Left lung (tissue), 10 donors: ENCODE results near the gene NDUFS1. TPM values are rescaled to one million over a fixed set of nuclear protein-coding genes. Genes with fewer than 3 reads are reported as not detected.
"Not testable (repeated sequence)": the region's sequence is repeated elsewhere in the genome, so short reads cannot be mapped to it uniquely, and the experiment has no call there.

Experiments
- ATAC-seq: fragments of 200-7000 bp; cut with Tn5 transposase; one replicate; pipeline ENCODE4 v1.9.1; 2020; ENCODE audit warnings: moderate library complexity
- DNase-seq, 4 donors: peaks; one replicate each; pipeline ENCODE4 v3.0.0-alpha.2; 2013 to 2020
- H3K27ac ChIP-seq, 2 donors: fragments of 200-600 bp; sonication (generic) in 1 of 2; one replicate each; pipeline versions ENCODE4 v1.5.0 to v1.8.0; 2020 to 2021
- H3K27me3 ChIP-seq, 2 donors: fragments of 200-600 bp; sonication (generic) in 1 of 2; one replicate each; pipeline versions ENCODE4 v1.5.0 to v1.8.0; 2020 to 2021
- H3K36me3 ChIP-seq, 2 donors: fragments of 200-600 bp; sonication (generic) in 1 of 2; one replicate each; pipeline versions ENCODE4 v1.5.0 to v1.8.0; 2020 to 2021
- H3K4me1 ChIP-seq, 2 donors: fragments of 200-600 bp; one replicate each; pipeline ENCODE4 v1.8.0; 2021
- H3K4me3 ChIP-seq, 2 donors: fragments of 200-600 bp; sonication (generic) in 1 of 2; one replicate each; pipeline versions ENCODE4 v1.5.0 to v1.8.0; 2020 to 2021; ENCODE audit warnings: mild to moderate bottlenecking in 1 of 2
- H3K9me3 ChIP-seq, 2 donors: fragments of 200-600 bp; sonication (generic) in 1 of 2; one replicate each; pipeline versions ENCODE4 v1.5.0 to v1.8.0; 2020 to 2021
- intact Hi-C, 2 donors: fragments of 100-400 bp; cut with DNase I; formaldehyde crosslinking; loops; one replicate each; pipeline versions ENCODE4 v1.11.2 to v1.14.2; 2022
- polyA plus RNA-seq, 6 donors: library from polyadenylated mRNA; unstranded; fragments of 120-200 nt; gene quantifications; one replicate each; pipeline ENCODE4 v1.2.1, GENCODE V29; 2013; ENCODE audit not compliant: insufficient read length in 6 of 6
- total RNA-seq, 2 donors: library from RNA; stranded (reverse); fragmentation: NEBNext Ultra II Directional; extraction: Animal tissue kit (Norgen Biotek cat#: 25700); gene quantifications; one replicate each; pipeline ENCODE4 v1.2.1, GENCODE V29; 2021
- TF ChIP-seq, protein P1 (sequence below), 2 donors: fragments of 200-600 bp; sonication (generic) in 1 of 2; IDR thresholded peaks; one replicate each; pipeline versions ENCODE4 v1.5.0 to v1.8.0; 2021; ENCODE audit warnings: antibody characterized with exemption in 2 of 2
- donor health status: DM: no; HTN: yes; CAD: no.
- donor health status: DM: no; HTN: no; CAD: no.

The NDUFS1 gene
- total and polyA plus RNA-seq, 8 donors: 48.5 to 79.8 (median 57.9) TPM

- Histone ChIP-seq H3K4me3 (peak overlapping the region; percentile 80 to 87), H3K9me3 (no peaks in the 10 kb centered on the region), H3K27ac (peak overlapping the region; percentile 96 to 99), H3K27me3 (no peaks in the 10 kb centered on the region), H3K36me3 (no peaks in the 10 kb centered on the region), H3K4me1 (peaks cover 15 to 57% of the 10 kb centered on the region in 2 donors)
- ATAC-seq (peak; percentile 5), DNase-seq (peak in 2 of 4 donors; percentile 7 to 12)
- intact Hi-C loops: loop anchor here in 1 of 2 donors (10.0 kb wide), 1 partner anchor 71 kb away; the partner anchor contains the start of genes EEF1B2 and NDUFS1
- TF ChIP-seq, protein P1, sequence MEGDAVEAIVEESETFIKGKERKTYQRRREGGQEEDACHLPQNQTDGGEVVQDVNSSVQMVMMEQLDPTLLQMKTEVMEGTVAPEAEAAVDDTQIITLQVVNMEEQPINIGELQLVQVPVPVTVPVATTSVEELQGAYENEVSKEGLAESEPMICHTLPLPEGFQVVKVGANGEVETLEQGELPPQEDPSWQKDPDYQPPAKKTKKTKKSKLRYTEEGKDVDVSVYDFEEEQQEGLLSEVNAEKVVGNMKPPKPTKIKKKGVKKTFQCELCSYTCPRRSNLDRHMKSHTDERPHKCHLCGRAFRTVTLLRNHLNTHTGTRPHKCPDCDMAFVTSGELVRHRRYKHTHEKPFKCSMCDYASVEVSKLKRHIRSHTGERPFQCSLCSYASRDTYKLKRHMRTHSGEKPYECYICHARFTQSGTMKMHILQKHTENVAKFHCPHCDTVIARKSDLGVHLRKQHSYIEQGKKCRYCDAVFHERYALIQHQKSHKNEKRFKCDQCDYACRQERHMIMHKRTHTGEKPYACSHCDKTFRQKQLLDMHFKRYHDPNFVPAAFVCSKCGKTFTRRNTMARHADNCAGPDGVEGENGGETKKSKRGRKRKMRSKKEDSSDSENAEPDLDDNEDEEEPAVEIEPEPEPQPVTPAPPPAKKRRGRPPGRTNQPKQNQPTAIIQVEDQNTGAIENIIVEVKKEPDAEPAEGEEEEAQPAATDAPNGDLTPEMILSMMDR (IDR thresholded peaks at IDR 0.05): no peak
Observed at GRCh38 chr2:206083602-206084438, 75.4 kb downstream of the NDUFS1 start.

DNA sequence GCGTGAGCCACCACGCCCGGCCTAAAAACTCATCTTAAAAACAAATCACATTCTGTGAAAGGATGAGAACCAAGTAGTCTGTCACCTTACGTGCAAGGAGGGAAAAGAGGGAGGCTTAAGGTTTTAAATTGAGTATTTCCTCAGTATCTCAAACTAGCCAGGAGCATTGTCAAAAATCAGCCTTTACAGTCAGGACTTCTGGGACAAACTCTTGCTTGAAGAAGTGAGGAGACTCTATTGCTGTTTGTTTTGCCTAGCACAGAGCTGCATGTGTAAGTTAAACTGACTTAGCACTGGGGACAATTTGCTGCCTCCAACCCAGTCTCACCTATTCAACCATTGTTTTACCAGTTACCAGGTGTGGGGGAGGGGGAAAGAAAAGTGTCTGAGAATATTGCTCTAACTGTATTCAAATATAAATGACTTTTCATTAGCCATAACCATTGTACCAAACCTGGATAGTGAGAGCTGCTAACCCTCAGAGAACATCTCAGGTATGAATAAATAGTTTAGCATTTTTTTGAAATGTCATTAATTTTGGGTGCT, 76.9 kb downstream of the NDUFS1 start:
- Histone ChIP-seq H3K27me3 (no peaks in the 10 kb centered on the region), H3K36me3 (no peaks in the 10 kb centered on the region), H3K4me1 (peaks cover 5 to 43% of the 10 kb centered on the region in 2 donors), H3K9me3 (no peaks in the 10 kb centered on the region), H3K27ac (no peak overlapping the region), H3K4me3 (no peak overlapping the region)
- DNase-seq (no peak), ATAC-seq (no peak)
- intact Hi-C loops: loop anchor here in 1 of 2 donors (10.0 kb wide), 1 partner anchor 72 kb away; the partner anchor contains the start of genes EEF1B2 and NDUFS1
- TF ChIP-seq, protein P1 (IDR thresholded peaks at IDR 0.05): no peak

GRCh38 chr2:206080927-206081326, 78.3 kb downstream of the NDUFS1 start:
- Histone ChIP-seq H3K9me3 (no peaks in the 10 kb centered on the region), H3K4me3 (no peak overlapping the region), H3K27me3 (no peaks in the 10 kb centered on the region), H3K36me3 (no peaks in the 10 kb centered on the region), H3K4me1 (peaks cover 4 to 34% of the 10 kb centered on the region in 2 donors), H3K27ac (no peak overlapping the region)
- intact Hi-C loops: loop anchor here in 1 of 2 donors (10.0 kb wide), 1 partner anchor 74 kb away; the partner anchor contains the start of genes EEF1B2 and NDUFS1
- no peak for DNase-seq
- TF ChIP-seq, protein P1 (IDR thresholded peaks at IDR 0.05): no peak
- no peak for ATAC-seq

DNA sequence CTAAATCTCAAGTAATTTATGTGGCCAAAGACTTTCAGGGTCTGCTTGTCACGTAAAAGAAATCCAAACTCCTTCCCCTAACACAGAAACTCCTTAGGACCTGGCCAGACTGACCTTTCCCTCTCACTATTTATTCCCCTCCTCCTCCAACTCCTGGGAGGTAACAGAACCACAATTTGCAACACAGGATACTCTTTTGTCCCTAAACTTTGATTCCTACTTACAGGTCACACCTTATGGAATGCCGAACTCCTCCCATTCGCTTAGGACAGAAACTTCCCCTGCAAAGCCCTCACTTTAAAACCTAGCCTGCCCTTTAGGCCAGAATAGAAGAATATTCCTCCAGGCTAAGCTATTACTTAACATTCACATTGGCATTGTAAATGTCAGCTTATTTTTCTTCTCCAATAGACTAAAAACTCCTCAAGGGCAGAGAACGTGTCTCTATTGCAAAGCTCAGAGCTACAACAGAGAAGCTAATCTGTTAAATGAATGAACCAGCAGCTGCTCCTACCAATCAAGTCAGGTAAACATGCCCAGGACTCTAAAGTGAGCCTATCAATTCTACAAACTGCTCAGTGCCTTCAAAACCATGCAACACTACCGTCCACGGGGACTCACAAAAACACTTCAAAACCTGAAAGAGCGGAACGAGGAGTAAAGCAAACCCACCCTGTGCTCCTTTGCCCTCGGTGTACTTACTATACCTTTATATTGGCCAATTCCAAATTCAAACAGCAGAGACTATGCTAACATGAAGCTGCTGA, 79.4 kb downstream of the NDUFS1 start:
- intact Hi-C loops: loop anchor here in 1 of 2 donors (10.0 kb wide), 1 partner anchor 75 kb away; the partner anchor contains the start of genes EEF1B2 and NDUFS1
- Histone ChIP-seq H3K9me3 (no peaks in the 10 kb centered on the region), H3K27ac (no peak overlapping the region), H3K27me3 (no peaks in the 10 kb centered on the region), H3K36me3 (no peaks in the 10 kb centered on the region), H3K4me1 (peaks cover 4 to 34% of the 10 kb centered on the region in 2 donors), H3K4me3 (no peak overlapping the region)
- TF ChIP-seq, protein P1 (IDR thresholded peaks at IDR 0.05): no peak
- DNase-seq (no peak), ATAC-seq (no peak)

GRCh38 chr2:206077879-206078278, 81.4 kb downstream of the NDUFS1 start:
- H3K4me1 ChIP-seq: peaks cover 0 to 30% of the 10 kb centered on the region in 2 donors
- H3K9me3 ChIP-seq, ATAC-seq, H3K36me3 ChIP-seq, H3K27me3 ChIP-seq, H3K27ac ChIP-seq, H3K4me3 ChIP-seq, intact Hi-C loops: not testable (repeated sequence)
- DNase-seq: peak in 1 of 4 donors; percentile 6
